Osteoblast (primary cell): Measurements from ENCODE around the gene IFT20. TPM values are rescaled to one million over a fixed set of nuclear protein-coding genes. Genes with fewer than 3 reads are reported as not detected.

Experiments used
- DNase-seq: peaks from one replicate; pipeline ENCODE4 v3.0.0; 2011; ENCODE audit warnings: low spot score, mixed read lengths; ENCODE audit not compliant: insufficient read length; ENCODE audit errors: missing footprints
- H2AFZ ChIP-seq: 2 replicates; pipeline ENCODE4 v1.6.0; 2011; ENCODE audit warnings: mild to moderate bottlenecking, low read length
- H3K27ac ChIP-seq: 2 replicates; pipeline ENCODE4 v1.5.1; 2011; ENCODE audit warnings: mild to moderate bottlenecking, low read depth, low read length, moderate library complexity
- H3K27me3 ChIP-seq: 2 replicates; pipeline ENCODE4 v1.6.0; 2012; ENCODE audit warnings: mild to moderate bottlenecking, control low read depth, inconsistent platforms, low read length, moderate library complexity; ENCODE audit not compliant: insufficient read depth
- H3K36me3 ChIP-seq: 2 replicates; pipeline ENCODE4 v1.5.1; 2011; ENCODE audit warnings: mild to moderate bottlenecking, low read length, control low read depth, moderate library complexity; ENCODE audit not compliant: insufficient read depth
- H3K4me1 ChIP-seq: 2 replicates; pipeline ENCODE4 v1.5.1; 2011; ENCODE audit warnings: mild to moderate bottlenecking, low read length, control low read depth, moderate library complexity; ENCODE audit not compliant: insufficient read depth
- H3K4me2 ChIP-seq: 2 replicates; pipeline ENCODE4 v1.6.0; 2011; ENCODE audit warnings: mild to moderate bottlenecking, low read length; ENCODE audit not compliant: insufficient read depth
- H3K4me3 ChIP-seq: fragments of 200-600 bp; sonication (generic); 3 replicates; pipeline ENCODE4 v1.5.1; 2012; ENCODE audit warnings: mild to moderate bottlenecking, low read length, inconsistent platforms; ENCODE audit not compliant: insufficient read depth
- H3K79me2 ChIP-seq: 2 replicates; pipeline ENCODE4 v1.6.0; 2012; ENCODE audit warnings: mild to moderate bottlenecking, low read length, control low read depth, inconsistent platforms; ENCODE audit not compliant: insufficient read depth
- H3K9me3 ChIP-seq: 2 replicates; pipeline ENCODE4 v1.5.1; 2011; ENCODE audit warnings: low read depth, low read length, control low read depth
- H4K20me1 ChIP-seq: 2 replicates; pipeline ENCODE4 v1.6.0; 2012; ENCODE audit warnings: mild to moderate bottlenecking, low read length, control low read depth; ENCODE audit not compliant: insufficient read depth
- total RNA-seq: library from RNA; depleted of rRNA; stranded (reverse); fragments of >200 nt; gene quantifications from 2 replicates; pipeline ENCODE4 v1.2.3, GENCODE V29; 2012
- TF ChIP-seq, protein P1 (sequence below): IDR thresholded peaks from 2 replicates; pipeline ENCODE4 v1.5.1; 2011; ENCODE audit warnings: mild to moderate bottlenecking, low read depth, low read length, moderate library complexity; ENCODE audit errors: extremely low read depth

Gene IFT20
- total RNA-seq, 1 donor = 59.4 TPM

DNA sequence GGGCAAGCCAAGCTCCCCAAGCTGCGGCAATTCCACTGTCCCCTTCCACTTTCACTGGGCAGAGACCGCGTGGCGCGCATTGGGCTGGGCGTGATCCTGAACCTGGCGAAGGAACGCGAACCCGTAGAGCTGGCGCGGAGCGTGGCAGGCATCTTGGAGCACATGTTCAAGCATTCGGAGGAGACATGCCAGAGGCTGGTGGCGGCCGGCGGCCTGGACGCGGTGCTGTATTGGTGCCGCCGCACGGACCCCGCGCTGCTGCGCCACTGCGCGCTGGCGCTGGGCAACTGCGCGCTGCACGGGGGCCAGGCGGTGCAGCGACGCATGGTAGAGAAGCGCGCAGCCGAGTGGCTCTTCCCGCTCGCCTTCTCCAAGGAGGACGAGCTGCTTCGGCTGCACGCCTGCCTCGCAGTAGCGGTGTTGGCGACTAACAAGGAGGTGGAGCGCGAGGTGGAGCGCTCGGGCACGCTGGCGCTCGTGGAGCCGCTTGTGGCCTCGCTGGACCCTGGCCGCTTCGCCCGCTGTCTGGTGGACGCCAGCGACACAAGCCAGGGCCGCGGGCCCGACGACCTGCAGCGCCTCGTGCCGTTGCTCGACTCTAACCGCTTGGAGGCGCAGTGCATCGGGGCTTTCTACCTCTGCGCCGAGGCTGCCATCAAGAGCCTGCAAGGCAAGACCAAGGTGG, 46.0 kb upstream of the IFT20 start:
- DNase-seq = no peak
- Histone ChIP-seq H2AFZ (no peak overlapping the region), H4K20me1 (no peaks in the 10 kb centered on the region), H3K4me3 (no peak overlapping the region), H3K4me1 (no peaks in the 10 kb centered on the region), H3K27me3 (no peaks in the 10 kb centered on the region), H3K27ac (no peak overlapping the region), H3K36me3 (no peaks in the 10 kb centered on the region), H3K4me2 (no peak overlapping the region), H3K9me3 (no peaks in the 10 kb centered on the region), H3K79me2 (no peaks in the 10 kb centered on the region)
- TF ChIP-seq, protein P1, sequence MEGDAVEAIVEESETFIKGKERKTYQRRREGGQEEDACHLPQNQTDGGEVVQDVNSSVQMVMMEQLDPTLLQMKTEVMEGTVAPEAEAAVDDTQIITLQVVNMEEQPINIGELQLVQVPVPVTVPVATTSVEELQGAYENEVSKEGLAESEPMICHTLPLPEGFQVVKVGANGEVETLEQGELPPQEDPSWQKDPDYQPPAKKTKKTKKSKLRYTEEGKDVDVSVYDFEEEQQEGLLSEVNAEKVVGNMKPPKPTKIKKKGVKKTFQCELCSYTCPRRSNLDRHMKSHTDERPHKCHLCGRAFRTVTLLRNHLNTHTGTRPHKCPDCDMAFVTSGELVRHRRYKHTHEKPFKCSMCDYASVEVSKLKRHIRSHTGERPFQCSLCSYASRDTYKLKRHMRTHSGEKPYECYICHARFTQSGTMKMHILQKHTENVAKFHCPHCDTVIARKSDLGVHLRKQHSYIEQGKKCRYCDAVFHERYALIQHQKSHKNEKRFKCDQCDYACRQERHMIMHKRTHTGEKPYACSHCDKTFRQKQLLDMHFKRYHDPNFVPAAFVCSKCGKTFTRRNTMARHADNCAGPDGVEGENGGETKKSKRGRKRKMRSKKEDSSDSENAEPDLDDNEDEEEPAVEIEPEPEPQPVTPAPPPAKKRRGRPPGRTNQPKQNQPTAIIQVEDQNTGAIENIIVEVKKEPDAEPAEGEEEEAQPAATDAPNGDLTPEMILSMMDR = no peak

DNA sequence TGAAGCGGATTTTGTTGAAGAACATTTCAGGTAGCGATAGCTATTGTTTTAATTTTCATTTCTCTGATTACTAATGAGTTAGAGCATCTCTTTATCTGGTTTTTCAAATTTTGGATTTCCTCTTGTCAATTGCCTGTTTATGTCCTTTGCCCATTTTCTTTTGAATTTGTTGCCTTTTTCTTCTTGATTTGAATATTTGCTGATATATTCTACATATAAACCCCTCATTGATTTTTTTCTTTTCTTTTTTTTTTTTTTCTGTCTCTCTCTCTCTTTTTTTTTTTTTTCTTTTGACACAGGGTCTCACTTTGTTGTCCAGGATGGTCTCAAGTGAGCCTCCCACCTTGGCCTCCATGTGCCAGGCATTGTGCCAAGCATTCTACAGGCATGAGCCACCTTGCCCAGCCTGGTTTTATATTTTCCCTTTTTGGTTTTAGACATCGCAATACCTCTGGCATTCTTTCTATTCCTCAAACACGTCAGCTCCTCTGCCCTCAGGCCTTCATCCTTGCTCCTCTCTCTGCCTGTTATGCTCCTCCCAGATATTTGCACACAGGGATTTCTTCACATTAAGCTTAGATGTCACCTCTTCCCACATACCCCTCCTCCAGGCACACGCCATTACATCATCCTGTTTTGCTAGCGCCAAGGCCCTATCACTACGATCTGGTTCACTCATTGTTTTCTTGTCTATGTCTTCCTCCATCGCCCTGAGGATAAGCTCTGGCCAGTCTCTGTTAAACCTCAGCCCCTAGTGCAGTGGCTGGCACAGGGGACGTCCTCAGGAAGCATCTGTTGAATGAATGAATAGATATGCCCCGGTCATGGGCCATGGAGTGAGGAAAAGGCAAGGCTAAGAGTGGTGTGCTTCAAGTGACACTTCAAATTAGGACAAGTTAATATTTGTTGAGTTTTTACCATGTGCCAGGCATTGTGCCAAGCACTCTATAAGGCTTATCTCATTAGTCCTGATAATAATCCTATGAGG, 44.8 kb upstream of the IFT20 start:
- no peaks in the 10 kb centered on the region for H3K4me1 ChIP-seq
- DNase-seq = no peak
- no peaks in the 10 kb centered on the region for H3K9me3 ChIP-seq
- TF ChIP-seq, protein P1 = no peak
- no peak overlapping the region for H3K4me2 ChIP-seq
- H3K79me2 ChIP-seq = no peaks in the 10 kb centered on the region
- H3K27me3 ChIP-seq = no peaks in the 10 kb centered on the region
- no peak overlapping the region for H3K27ac ChIP-seq
- H3K4me3 ChIP-seq = no peak overlapping the region
- no peaks in the 10 kb centered on the region for H4K20me1 ChIP-seq
- H2AFZ ChIP-seq = no peak overlapping the region
- no peaks in the 10 kb centered on the region for H3K36me3 ChIP-seq

DNA sequence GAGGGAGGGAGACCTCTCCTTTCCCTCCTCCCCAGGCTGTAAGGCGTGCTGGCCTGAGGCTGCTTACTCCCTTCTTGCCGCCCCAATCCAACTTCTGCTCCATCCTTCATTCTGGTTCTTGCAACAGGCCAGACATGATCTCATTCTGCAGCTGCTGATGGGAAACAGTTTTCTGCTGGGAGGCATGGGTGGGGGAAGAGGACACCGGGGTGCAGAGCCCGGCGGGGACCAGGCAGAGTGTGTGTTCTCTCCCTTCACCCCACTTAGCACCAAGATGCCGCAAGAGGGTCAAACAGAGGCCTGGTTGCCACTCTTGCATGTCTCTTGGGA, 37.6 kb upstream of the IFT20 start:
- Histone ChIP-seq H3K27me3 (peaks cover 16% of the 10 kb centered on the region), H3K27ac (no peak overlapping the region), H3K79me2 (no peaks in the 10 kb centered on the region), H3K4me3 (no peak overlapping the region), H2AFZ (no peak overlapping the region), H3K4me2 (peak overlapping the region; percentile 79), H4K20me1 (peaks cover 14% of the 10 kb centered on the region), H3K9me3 (no peaks in the 10 kb centered on the region), H3K4me1 (peaks cover 7% of the 10 kb centered on the region), H3K36me3 (no peaks in the 10 kb centered on the region)
- TF ChIP-seq, protein P1 = no peak
- no peak for DNase-seq

DNA sequence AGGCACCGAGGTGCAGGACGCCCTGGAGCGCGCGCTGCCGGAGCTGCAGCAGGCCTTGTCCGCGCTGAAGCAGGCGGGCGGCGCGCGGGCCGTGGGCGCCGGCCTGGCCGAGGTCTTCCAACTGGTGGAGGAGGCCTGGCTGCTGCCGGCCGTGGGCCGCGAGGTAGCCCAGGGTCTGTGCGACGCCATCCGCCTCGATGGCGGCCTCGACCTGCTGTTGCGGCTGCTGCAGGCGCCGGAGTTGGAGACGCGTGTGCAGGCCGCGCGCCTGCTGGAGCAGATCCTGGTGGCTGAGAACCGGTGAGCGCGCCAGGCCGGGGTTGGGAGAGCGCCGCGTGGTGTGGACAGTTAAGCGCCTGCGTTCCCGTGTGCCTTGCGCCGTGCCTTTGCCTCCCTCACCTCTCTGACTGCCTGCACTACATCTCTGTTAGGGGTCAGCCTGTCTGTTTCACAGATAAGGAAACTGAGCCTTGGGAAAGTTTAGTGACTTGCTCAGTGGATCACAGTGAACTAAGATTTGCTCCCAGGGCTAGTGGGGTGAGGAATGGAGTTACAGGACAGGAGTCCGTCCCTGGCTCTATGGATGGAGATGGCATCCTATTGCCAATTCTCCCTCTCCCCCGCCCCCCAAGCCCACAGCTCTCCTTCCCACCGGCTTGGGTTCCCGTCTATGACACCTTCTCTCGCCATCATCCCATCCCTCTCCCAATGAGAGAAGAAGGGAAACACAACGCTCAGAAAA, 37.1 kb upstream of the IFT20 start:
- Histone ChIP-seq H3K4me2 (peak overlapping the region; percentile 79), H3K27me3 (peaks cover 16% of the 10 kb centered on the region), H2AFZ (no peak overlapping the region), H3K27ac (no peak overlapping the region), H3K9me3 (no peaks in the 10 kb centered on the region), H3K4me3 (peak overlapping the region; percentile 65), H4K20me1 (peaks cover 14% of the 10 kb centered on the region), H3K4me1 (peaks cover 7% of the 10 kb centered on the region), H3K79me2 (no peaks in the 10 kb centered on the region), H3K36me3 (no peaks in the 10 kb centered on the region)
- TF ChIP-seq, protein P1 = no peak
- DNase-seq = peak; percentile 93
